K562 (cell line): ENCODE results near the gene ZNRD2. TPM values are rescaled to one million over a fixed set of nuclear protein-coding genes. Genes with fewer than 3 reads are reported as not detected.
A peak's percentile ranks its signal among the peaks of the same experiment; 100 is the strongest.

ENCODE experiments used
- ARID1B ChIP-seq: fragments of 450-650 bp; IDR thresholded peaks from 2 replicates; pipeline ENCODE4 v1.6.1; 2016; ENCODE audit warnings: antibody characterized with exemption, mild to moderate bottlenecking, inconsistent platforms
- BCOR ChIP-seq: fragments of 450-650 bp; IDR thresholded peaks from 2 replicates; pipeline ENCODE4 v1.6.1; 2016
- EP400 ChIP-seq: fragments of 450-650 bp; IDR thresholded peaks from 2 replicates; pipeline ENCODE4 v1.6.1; 2017; ENCODE audit warnings: antibody characterized with exemption, mild to moderate bottlenecking, moderate library complexity
- KLF10 ChIP-seq: fragments of 250-450 bp; sonication (Bioruptor Pico); IDR thresholded peaks from 2 replicates; pipeline ENCODE4 v1.6.1; 2021; ENCODE audit warnings: matching md5 sums
- MAZ ChIP-seq, 2 experiments: fragments of 450-650 bp in 1 of 2; sonication (generic) in 1 of 2; formaldehyde crosslinking; IDR thresholded peaks in 1 of 2; conservative IDR thresholded peaks in 1 of 2; 2 replicates each; pipeline versions ENCODE4 v1.4.0 to v1.5.0; 2020; ENCODE audit warnings: mild to moderate bottlenecking in 1 of 2, missing genetic modification reagents in 1 of 2
- PHB ChIP-seq: fragments of 250-450 bp; sonication (Bioruptor Pico); IDR thresholded peaks from 2 replicates; pipeline ENCODE4 v1.5.0; 2021
- TRIM24 ChIP-seq, 2 experiments: fragments of 450-650 bp; IDR thresholded peaks; 2 replicates each; pipeline ENCODE4 v1.6.1; 2016
- XRCC5 ChIP-seq: fragments of 200-400 bp; formaldehyde crosslinking; IDR thresholded peaks from 2 replicates; pipeline ENCODE4 v1.6.1; 2017; ENCODE audit warnings: low read depth, mild to moderate bottlenecking, low read length
- polyA plus RNA-seq, 8 experiments: library from polyadenylated mRNA; depleted of rRNA in 4 of 8; stranded (reverse) in 5 of 8; unstranded in 3 of 8; fragments of >200 nt; fragmentation: Nextera tagmentation in 2 of 8; fragmentation: Illumina TruSeq in 1 of 8; extraction: Ambion mirVana in 2 of 8; extraction: Trizol in 1 of 8; gene quantifications; 2 replicates each; pipeline versions ENCODE4 v1.2.1 to v1.2.3, GENCODE V29; 2011 to 2014; ENCODE audit warnings: inconsistent platforms in 1 of 8, missing spikeins in 1 of 8
- total RNA-seq, 7 experiments: library from RNA; depleted of rRNA in 6 of 7; stranded (reverse); fragments of >200 nt in 6 of 7; fragmentation: Illumina TruSeq in 2 of 7; extraction: Trizol in 2 of 7; gene quantifications; 2 replicates each; pipeline versions ENCODE4 v1.2.1 to v1.2.3, GENCODE V29; 2011 to 2021; ENCODE audit warnings: low replicate concordance in 1 of 7
- TF ChIP-seq, protein P1 (sequence below), 2 experiments: fragments of 450-650 bp; formaldehyde crosslinking in 1 of 2; IDR thresholded peaks; 2 replicates each; pipeline versions ENCODE4 v1.4.0 to v1.6.1; 2014 to 2020; ENCODE audit warnings: mild to moderate bottlenecking in 2 of 2, borderline replicate concordance in 1 of 2, low read depth in 1 of 2
- TF ChIP-seq, protein P2 (sequence below): fragments of 450-650 bp; IDR thresholded peaks from 2 replicates; pipeline ENCODE4 v1.6.1; 2016
- TF ChIP-seq, protein P3 (sequence below): fragments of 250-450 bp; sonication (Bioruptor Pico); IDR thresholded peaks from 2 replicates; pipeline ENCODE4 v1.8.0; 2022; ENCODE audit warnings: moderate library complexity, mild to moderate bottlenecking, inconsistent platforms
- TF ChIP-seq, protein P4 (sequence below): fragments of 450-650 bp; IDR thresholded peaks from 2 replicates; pipeline ENCODE4 v1.6.1; 2016; ENCODE audit warnings: antibody characterized with exemption

ZNRD2 gene
- total and polyA plus RNA-seq, 9 of the 15 experiments (the other 6 are each of a cell fraction or from before 2014, with no cell fraction given), result 13.4 to 129 (median 60.4) TPM

DNA sequence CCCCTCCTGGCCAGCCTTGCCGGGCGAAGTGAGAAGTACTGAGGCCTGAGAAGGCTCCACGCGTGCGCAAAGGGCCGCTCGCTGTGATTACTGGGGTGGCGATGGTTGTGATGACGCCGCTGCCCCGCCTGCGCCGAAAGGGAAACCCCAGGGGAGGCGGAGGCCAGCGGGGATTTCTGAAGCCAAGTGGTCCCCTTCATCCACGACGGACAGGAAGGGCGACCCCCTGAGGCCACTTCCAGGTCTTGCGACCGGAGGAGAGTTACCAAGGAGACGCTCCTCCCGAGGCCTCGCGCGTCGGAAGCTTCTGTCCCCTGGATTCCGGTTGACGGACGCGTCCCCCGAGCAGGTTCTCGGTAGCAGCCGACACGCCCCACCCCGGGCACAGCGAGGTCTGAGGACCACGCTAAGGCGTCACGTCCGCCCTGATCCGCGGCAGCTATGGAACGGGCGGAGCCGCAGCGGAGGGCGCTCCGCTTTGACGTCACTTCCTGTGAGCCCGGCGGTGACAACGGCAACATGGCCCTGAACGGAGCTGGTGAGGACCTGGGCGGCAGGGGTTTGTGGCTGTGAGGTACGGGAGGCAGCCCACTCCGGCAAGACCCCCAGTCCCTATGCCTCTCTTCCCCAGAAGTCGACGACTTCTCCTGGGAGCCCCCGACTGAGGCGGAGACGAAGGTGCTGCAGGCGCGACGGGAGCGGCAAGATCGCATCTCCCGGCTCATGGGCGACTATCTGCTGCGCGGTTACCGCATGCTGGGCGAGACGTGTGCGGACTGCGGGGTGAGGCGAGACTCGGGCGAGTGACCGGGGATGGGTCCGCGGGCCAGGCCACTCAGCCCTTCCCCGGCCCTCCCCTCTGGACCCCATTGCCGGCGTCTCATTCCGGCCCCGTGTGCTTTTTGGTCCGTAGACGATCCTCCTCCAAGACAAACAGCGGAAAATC, at the start of gene ZNRD2 (continued):
- TF ChIP-seq, protein P1, sequence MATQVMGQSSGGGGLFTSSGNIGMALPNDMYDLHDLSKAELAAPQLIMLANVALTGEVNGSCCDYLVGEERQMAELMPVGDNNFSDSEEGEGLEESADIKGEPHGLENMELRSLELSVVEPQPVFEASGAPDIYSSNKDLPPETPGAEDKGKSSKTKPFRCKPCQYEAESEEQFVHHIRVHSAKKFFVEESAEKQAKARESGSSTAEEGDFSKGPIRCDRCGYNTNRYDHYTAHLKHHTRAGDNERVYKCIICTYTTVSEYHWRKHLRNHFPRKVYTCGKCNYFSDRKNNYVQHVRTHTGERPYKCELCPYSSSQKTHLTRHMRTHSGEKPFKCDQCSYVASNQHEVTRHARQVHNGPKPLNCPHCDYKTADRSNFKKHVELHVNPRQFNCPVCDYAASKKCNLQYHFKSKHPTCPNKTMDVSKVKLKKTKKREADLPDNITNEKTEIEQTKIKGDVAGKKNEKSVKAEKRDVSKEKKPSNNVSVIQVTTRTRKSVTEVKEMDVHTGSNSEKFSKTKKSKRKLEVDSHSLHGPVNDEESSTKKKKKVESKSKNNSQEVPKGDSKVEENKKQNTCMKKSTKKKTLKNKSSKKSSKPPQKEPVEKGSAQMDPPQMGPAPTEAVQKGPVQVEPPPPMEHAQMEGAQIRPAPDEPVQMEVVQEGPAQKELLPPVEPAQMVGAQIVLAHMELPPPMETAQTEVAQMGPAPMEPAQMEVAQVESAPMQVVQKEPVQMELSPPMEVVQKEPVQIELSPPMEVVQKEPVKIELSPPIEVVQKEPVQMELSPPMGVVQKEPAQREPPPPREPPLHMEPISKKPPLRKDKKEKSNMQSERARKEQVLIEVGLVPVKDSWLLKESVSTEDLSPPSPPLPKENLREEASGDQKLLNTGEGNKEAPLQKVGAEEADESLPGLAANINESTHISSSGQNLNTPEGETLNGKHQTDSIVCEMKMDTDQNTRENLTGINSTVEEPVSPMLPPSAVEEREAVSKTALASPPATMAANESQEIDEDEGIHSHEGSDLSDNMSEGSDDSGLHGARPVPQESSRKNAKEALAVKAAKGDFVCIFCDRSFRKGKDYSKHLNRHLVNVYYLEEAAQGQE (IDR thresholded peaks at IDR 0.05; ENCODE audit: borderline replicate concordance), result peak; percentile 71; the same call in 1 of the 2 replicates
- TF ChIP-seq, protein P1 (CRISPR knock-in tag; IDR thresholded peaks at IDR 0.05; ENCODE audit: low read depth), result no peak
- TF ChIP-seq BCOR (no peak), TRIM24 (IDR thresholded peaks at IDR 0.05) (peak in 1 of 2 experiments; percentile 68; a peak in 1 of 4 replicates), EP400 (peak; percentile 91), MAZ (CRISPR knock-in tag; conservative IDR thresholded peaks at IDR 0.05 in 1 of 2, IDR thresholded peaks at IDR 0.05 in 1 of 2) (peak; percentile 90 to 91), PHB (CRISPR knock-in tag) (0 out of 2 replicates have a peak, but pooled peaks have one; percentile 15), XRCC5 (peak; percentile 93), KLF10 (CRISPR knock-in tag) (no peak), ARID1B (0 out of 2 replicates have a peak, but pooled peaks have one; percentile 35)
- TF ChIP-seq, protein P2, sequence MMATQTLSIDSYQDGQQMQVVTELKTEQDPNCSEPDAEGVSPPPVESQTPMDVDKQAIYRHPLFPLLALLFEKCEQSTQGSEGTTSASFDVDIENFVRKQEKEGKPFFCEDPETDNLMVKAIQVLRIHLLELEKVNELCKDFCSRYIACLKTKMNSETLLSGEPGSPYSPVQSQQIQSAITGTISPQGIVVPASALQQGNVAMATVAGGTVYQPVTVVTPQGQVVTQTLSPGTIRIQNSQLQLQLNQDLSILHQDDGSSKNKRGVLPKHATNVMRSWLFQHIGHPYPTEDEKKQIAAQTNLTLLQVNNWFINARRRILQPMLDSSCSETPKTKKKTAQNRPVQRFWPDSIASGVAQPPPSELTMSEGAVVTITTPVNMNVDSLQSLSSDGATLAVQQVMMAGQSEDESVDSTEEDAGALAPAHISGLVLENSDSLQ, result peak; percentile 96
- TF ChIP-seq, protein P3, sequence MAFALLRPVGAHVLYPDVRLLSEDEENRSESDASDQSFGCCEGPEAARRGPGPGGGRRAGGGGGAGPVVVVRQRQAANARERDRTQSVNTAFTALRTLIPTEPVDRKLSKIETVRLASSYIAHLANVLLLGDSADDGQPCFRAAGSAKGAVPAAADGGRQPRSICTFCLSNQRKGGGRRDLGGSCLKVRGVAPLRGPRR (CRISPR knock-in tag), result no peak
- TF ChIP-seq, protein P4, sequence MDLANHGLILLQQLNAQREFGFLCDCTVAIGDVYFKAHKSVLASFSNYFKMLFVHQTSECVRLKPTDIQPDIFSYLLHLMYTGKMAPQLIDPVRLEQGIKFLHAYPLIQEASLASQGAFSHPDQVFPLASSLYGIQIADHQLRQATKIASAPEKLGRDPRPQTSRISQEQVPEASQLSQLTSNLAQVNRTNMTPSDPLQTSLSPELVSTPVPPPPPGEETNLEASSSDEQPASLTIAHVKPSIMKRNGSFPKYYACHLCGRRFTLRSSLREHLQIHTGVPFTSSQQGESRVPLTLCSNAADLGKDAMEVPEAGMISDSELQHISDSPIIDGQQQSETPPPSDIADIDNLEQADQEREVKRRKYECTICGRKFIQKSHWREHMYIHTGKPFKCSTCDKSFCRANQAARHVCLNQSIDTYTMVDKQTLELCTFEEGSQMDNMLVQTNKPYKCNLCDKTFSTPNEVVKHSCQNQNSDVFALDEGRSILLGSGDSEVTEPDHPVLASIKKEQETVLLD, result peak; percentile 67
